HG03159 (cell line): ENCODE measurements around the gene CDK5RAP2.

Source experiments
- ATAC-seq: cut with Tn5 transposase; IDR thresholded peaks from one replicate; pipeline ENCODE4 v1.9.1; 2021; ENCODE audit warnings: mild to moderate bottlenecking, moderate library complexity; ENCODE audit not compliant: unreplicated experiment

The CDK5RAP2 gene

DNA sequence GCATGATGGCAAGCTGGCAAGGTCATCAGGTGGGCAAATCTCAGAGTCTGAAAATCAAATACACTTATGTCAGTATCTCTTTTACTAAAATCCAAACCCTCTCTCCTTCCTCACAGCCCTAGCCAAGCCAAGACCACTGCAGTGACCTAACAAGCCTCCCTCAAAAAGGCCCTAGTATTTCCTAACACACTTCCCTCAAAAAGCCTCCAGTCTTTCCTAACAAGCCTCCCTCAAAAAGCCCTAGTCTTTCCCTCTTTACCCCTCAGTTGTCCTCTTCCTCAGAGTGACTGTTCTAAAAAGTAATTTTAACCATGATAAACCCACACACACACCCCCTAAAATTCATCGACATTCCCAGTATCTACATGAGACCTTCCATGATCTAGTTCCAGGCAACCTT lies 140.0 kb downstream of the CDK5RAP2 start:
- no peak for ATAC-seq

DNA sequence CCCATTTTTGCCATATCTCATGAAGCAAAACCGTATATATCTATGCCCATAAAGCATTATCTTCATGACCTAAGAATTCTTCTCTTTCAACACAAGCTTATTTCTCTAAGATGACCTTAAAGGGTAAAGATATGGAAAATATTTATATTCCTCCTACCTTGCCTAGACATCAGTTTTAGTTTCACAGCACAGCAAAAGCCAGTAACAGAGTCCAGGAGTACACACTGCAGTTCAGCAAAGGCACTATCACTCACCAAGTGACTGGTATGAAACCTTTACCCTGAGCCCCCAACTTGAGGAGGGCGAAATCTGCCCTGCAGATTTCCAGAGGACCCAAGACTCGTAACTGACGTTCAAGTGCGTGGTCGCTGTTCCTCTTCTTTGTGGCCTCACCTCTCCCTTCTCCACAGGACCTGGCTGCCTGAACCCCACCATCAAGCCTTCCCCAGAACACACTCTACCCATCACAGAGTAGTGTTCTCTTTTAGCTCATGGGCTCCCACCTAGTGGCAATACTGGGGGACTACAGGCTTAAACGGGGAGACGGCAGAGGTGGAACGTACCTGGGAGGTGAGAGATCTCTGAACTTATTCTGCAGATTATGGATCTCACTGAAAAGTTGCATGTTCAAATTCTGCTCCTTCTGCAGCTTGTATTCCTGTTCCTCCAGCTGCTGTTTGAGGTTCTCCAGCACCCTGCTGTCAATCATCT lies 141.0 kb downstream of the CDK5RAP2 start:
- ATAC-seq: no peak

DNA sequence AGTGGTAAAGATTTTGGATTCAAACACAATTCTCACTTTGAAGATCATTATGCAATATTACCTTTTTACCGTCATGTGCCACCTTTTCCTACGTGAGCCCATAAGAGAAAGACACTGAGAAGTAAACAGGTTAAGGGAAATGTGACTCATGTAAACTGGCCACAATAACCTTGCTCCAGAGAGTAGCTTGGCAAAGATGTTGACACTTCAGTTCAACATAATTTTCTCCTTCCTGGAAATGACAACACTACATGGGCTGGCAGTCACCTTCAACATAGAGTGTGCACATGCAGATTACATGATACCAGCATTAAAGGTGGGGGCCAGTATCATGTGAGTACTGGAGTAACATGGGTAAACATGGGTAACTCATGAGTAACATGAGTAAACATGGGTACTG lies 141.9 kb downstream of the CDK5RAP2 start:
- ATAC-seq: no peak

DNA sequence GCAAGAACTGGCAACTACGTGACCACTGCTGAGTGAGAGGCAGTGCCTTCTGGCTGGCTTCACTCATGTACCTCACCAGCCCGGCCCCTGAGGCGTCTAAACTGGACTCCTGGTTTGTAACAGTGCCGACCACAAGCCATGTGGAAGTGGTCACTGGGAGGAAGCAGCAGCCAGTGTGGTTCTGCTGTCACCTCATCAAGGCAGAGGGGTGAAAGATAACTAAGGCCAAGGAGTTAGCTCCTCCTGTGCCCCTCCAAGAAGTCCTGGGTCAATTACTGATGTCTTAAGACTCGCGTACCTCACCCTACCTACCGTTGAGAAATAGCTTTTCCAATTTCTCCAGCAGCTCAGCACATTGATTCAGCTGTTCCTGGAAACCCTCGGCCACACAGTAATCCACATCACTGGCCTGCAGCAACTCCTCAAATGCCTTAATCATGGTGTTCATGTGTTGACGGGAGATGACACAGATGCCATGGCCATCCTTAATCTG lies 142.9 kb downstream of the CDK5RAP2 start:
- ATAC-seq: no peak

DNA sequence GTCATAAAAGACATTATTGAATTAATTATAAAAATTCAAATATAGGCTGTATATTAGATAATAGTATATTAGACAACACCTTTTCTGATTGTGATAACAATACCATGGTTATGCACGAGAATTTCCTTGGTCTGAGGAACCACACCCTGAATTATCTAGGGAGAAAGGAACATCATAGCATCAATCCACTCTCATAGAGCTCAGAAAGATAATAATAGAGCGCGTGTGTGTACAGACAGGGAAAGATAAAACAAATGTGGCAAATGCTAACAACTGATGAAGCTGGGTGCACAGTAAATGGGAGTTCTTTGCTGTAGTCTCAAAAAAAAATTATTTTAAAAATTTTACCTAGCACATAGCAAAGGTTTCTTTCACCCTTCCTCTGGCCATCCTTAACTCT lies 143.5 kb downstream of the CDK5RAP2 start:
- no peak for ATAC-seq

GRCh38 chr9:120435091-120435490 lies 144.9 kb downstream of the CDK5RAP2 start:
- no peak for ATAC-seq

- no peak for ATAC-seq
Measured at GRCh38 chr9:120434532-120434931, 145.4 kb downstream of the CDK5RAP2 start.

DNA sequence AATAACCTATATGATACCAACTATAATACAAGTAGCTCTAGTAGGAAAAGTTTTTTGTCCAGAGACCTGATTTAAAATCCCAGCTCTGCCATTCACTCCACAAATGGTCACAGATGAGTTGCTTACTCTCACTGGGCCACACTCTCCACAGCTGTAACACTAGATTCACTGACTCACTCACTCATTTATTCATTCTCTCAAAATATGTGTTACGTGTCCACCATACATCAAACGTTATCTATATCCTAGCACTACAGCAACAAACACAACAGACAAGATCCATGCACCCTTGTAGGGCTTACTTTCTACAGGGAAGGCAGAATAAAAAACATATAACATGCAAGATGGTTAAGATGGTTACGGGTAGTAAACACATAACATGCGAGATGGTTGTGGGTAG lies 146.3 kb downstream of the CDK5RAP2 start:
- no peak for ATAC-seq

DNA sequence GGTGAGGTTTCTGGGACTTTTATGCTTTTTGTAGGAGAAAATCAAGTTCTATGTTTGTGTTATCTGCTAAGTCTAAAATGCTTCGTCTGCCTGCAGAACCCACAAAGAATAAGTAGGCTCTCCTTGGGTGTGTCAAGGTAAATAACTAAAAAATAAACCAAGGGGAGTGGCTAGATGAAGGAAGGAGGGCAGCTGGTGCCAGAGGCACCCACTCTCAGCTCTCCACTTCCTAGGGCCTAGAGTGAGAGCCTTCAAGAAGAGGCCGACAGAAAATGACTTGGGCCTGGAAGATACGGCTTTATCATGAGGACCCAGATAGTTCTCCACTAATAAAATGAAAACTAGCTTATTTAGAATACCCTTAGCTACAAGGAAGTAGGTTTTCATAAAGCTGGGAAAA lies 147.4 kb downstream of the CDK5RAP2 start:
- ATAC-seq: no peak

DNA sequence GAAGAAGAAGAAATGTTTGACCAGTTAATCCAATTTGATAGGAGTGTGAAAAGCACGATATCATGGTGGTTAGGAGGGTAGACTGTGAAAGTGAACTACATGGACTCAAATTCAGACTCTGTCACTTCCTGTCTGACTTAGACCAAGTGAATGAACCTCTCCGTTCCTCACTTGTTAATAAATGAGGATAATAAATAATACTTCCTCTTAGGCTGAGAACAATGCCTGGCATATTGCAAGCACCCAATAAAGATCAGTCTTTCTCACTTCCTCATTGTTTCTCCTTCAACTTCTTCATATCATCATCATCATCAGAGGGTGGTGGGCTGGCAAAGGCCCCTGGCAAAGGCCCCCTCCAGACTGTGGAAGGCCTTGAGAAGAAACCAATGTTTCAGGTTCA lies 148.7 kb downstream of the CDK5RAP2 start:
- no peak for ATAC-seq

DNA sequence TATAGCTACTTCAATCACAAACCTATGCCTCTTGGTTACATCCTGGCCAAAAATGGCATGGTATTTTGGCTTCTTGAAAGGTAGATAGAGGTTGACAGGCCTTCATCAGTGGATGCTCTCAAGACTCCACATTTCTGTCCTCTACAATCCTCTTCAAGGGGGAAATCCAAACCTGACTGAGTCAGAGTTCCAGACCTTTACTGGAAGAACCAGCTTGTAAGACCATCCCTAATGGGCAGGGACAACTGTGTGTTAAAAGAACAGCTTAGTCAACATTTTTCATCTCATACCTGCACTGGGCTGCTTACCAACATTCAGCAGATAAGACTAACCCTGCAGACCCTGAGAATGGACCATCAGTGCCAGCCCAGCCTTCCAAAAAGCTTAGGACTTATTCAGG lies 155.7 kb downstream of the CDK5RAP2 start:
- no peak for ATAC-seq

- ATAC-seq: no peak
Measured at GRCh38 chr9:120423812-120424211, 156.2 kb downstream of the CDK5RAP2 start.

GRCh38 chr9:120421977-120422376 lies 158.0 kb downstream of the CDK5RAP2 start:
- ATAC-seq: no peak

- ATAC-seq: no peak
Measured at GRCh38 chr9:120418315-120418714, 161.7 kb downstream of the CDK5RAP2 start.

DNA sequence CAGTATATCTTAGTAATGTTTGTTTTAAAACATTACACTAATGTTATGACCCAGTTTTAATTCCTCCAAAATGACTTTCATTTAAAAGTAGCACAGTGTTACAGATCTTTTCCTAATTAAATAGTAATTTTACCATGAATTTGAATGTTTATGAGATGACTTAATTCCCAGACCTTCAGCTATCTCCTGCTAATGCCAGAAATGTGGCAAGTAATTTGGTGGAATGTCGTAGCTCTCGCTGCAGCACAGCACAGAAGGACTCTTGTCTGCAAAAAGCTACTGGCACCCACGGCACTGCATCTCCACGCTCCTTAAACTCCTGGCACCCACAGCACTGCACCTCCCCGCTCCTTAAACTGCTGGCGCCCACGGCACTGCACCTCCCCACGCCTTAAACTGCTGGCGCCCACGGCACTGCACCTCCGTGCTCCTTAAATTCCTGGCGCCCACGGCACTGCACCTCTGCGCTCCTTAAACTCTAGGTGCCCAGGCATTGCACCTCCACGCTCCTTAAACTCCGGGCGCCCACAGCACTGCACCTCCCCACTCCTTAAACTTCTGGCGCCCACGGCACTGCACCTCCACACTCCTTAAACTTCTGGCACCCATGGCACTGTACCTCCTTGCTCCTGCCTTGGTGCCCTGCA lies 163.1 kb downstream of the CDK5RAP2 start:
- ATAC-seq: no peak

DNA sequence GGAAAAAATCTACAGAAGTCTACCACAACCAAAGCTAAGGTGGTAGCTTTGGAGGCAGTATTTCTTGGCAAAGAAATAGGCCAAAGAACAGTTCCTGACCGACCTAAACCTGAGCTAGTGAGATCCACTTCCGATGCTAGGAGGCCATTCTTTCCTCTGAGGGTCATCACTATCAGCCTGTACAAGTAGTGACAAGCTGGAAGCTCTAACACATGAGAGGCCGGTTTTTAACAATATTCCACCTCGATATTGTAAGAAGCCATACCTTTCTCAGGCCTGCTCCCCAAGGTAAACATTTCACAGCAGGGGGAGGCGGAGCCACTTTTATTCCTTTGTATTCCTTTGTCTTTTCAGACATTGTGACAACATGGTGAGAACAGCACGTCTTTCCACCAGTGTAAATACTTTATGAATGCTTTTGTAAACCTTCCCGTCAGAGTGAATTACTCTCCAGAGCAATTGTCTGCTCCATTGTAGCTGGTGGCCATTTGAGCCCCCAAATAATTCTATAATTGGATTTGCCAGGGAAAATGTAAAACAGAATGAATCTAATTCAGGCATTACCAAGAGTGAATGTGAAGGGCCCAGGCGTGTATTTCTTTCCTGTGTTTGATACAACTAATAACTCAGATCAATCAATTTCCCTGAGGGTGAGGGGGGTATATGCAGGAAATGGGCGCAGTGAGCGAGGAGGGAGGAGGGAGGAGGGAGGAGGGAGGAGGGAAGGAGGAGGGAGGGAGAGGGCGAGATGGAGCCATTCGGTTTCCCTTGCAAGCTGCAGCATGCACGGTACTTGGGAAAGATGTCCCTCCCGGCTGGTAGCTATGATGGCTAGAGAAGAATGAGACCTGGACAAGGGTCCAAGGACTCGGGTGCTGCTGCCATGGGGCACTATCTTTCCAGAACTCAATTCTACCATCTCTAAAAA lies 166.6 kb downstream of the CDK5RAP2 start:
- ATAC-seq: no peak

GRCh38 chr9:120412425-120412951 lies 167.5 kb downstream of the CDK5RAP2 start:
- ATAC-seq: no peak

DNA sequence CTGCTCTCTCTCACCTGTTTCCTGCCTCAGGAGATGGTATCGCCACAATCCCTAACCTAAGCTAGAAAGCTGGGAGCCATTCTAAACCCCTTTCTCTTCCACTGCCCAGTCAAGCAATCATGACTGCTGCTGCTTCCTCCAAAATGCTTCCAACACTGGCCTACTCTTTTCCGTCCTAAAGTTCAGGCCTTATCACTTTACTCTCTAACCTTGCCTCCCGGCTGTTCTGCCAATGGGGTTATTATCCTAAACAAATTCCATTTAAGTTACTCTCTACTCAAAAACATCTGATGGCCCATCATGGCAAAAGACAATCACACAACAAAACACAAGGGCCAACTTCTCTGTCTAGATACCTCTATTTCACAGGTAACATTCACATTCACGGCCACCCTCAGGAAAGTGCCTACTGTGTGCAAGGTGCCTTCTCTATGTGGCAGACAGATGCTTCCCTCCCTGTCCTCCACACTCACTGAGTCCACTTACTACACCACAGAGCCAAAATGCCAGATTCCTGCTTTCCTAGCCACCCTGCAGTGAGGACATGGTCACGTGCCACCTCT lies 168.0 kb downstream of the CDK5RAP2 start:
- no peak for ATAC-seq

DNA sequence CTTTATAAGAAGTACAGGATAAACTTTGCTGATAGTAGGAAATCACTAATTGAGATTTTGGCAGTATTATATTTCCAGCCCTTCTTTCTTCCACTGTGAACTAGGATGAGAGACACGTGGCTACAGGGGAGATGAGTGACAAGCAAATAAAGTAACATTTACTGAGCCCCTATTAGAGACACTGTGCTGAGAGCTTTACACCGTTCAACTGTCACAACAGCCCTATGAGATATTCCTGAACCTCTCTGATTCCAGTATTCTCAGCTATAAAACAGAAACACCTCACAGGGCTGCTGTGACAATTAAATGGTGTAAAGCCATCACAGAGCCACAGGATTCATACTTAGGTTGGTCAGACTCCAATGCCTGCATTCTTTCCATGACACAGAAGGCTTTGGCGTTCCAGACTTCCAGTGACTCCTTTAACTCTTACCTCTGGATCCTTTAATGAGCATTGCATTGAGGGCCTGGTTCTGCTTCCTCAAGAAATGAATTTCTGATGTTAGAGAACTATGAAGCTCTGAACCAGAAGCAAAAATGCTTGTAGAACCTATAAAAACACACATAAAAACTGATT lies 169.0 kb downstream of the CDK5RAP2 start:
- ATAC-seq: no peak

DNA sequence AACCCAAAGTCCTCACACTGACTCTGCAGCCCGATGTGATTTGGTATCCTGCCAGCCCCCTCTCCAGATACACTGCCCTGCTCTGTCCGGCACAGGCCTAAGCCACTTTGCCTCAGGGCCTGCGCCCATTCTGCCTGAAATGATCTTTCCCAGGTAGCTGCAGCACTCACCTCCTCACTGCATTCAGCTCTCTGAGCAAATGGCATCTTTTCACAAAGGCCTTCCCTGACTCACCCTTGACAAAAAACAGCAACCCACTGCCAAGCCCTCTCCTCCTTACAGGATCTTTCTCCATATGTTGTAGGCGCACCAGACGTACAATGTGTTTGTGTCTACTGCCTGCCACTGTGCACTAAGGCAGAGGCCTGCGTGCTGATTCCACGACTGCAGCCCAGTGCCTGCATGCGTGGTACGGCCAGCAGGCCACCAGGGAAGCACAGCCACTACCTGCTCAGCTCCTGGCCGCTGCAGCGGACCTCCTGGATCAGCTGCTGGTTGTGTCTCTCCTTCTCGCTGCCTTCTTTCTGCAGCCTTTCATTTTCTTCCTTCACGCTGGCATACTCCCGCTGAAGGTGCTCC lies 171.2 kb downstream of the CDK5RAP2 start:
- ATAC-seq: no peak
